OCI-LY1 (cell line): Measurements from ENCODE around the gene GALNT9.

Experiments
- H2AFZ ChIP-seq: fragments of 200-600 bp; sonication (generic), shearing (Covaris generic); 2 replicates; pipeline ENCODE4 v1.6.0; 2014; ENCODE audit warnings: antibody characterized with exemption, mild to moderate bottlenecking, low read length
- H3F3A ChIP-seq: fragments of 200-600 bp; sonication (generic), shearing (Covaris generic); 2 replicates; pipeline ENCODE4 v1.6.0; 2014; ENCODE audit warnings: mild to moderate bottlenecking, antibody characterized with exemption, low read length, moderate library complexity; ENCODE audit not compliant: insufficient read depth
- H3K27ac ChIP-seq: fragments of 200-600 bp; sonication (generic); 2 replicates; pipeline ENCODE4 v1.5.1; 2014; ENCODE audit warnings: low read length, mixed run types, mild to moderate bottlenecking, low read depth; ENCODE audit not compliant: poor library complexity, severe bottlenecking
- H3K27me3 ChIP-seq: fragments of 200-600 bp; sonication (generic); 2 replicates; pipeline ENCODE4 v1.6.0; 2014; ENCODE audit warnings: antibody characterized with exemption, mild to moderate bottlenecking, low read length, moderate library complexity; ENCODE audit not compliant: insufficient read depth
- H3K36me3 ChIP-seq: fragments of 200-600 bp; sonication (generic); 2 replicates; pipeline ENCODE4 v1.6.1; 2014; ENCODE audit warnings: mild to moderate bottlenecking, antibody characterized with exemption, low read length, moderate library complexity, mixed read lengths; ENCODE audit not compliant: insufficient read depth
- H3K4me1 ChIP-seq: fragments of 200-600 bp; sonication (generic); 2 replicates; pipeline ENCODE4 v1.5.1; 2014; ENCODE audit warnings: mild to moderate bottlenecking, low read length, moderate library complexity; ENCODE audit not compliant: insufficient read depth, severe bottlenecking
- H3K4me2 ChIP-seq: fragments of 200-600 bp; sonication (generic), shearing (Covaris generic); 2 replicates; pipeline ENCODE4 v1.6.1; 2014; ENCODE audit warnings: low read length
- H3K4me3 ChIP-seq: fragments of 200-600 bp; sonication (generic); 2 replicates; pipeline ENCODE4 v1.5.1; 2014; ENCODE audit warnings: low read length, low read depth, mild to moderate bottlenecking, mixed read lengths; ENCODE audit not compliant: poor library complexity, severe bottlenecking
- H3K79me2 ChIP-seq: fragments of 200-600 bp; shearing (Covaris generic); 2 replicates; pipeline ENCODE4 v1.6.1; 2016; ENCODE audit warnings: mixed run types, low read length, mixed read lengths; ENCODE audit not compliant: insufficient read depth
- H3K9ac ChIP-seq: fragments of 200-600 bp; sonication (generic), shearing (Covaris generic); 2 replicates; pipeline ENCODE4 v1.6.1; 2014; ENCODE audit warnings: mild to moderate bottlenecking, low read length, mixed read lengths
- H3K9me2 ChIP-seq: fragments of 200-600 bp; sonication (generic), shearing (Covaris generic); 2 replicates; pipeline ENCODE4 v1.6.1; 2014; ENCODE audit warnings: low read depth, mild to moderate bottlenecking, low read length, mixed read lengths
- H3K9me3 ChIP-seq: fragments of 200-600 bp; shearing (Covaris generic); 2 replicates; pipeline ENCODE4 v1.6.1; 2014; ENCODE audit warnings: low read length, mixed read lengths
- H4K20me1 ChIP-seq: fragments of 200-600 bp; sonication (generic), shearing (Covaris generic); 2 replicates; pipeline ENCODE4 v1.6.0; 2016; ENCODE audit warnings: mild to moderate bottlenecking, low read length; ENCODE audit not compliant: insufficient read depth
- EZH2 ChIP-seq: fragments of 200-600 bp; sonication (generic), shearing (Covaris generic); IDR thresholded peaks from 2 replicates; pipeline ENCODE4 v1.8.0; 2017; ENCODE audit warnings: borderline replicate concordance, mixed run types, mild to moderate bottlenecking, antibody characterized with exemption, low read length, moderate library complexity, mixed read lengths
- TF ChIP-seq, protein P1 (sequence below): fragments of 200-600 bp; sonication (generic), shearing (Covaris generic); IDR thresholded peaks from 2 replicates; pipeline ENCODE4 v1.5.1; 2017; ENCODE audit warnings: mild to moderate bottlenecking, antibody characterized with exemption, low read length, moderate library complexity, mixed read lengths

The GALNT9 gene

DNA sequence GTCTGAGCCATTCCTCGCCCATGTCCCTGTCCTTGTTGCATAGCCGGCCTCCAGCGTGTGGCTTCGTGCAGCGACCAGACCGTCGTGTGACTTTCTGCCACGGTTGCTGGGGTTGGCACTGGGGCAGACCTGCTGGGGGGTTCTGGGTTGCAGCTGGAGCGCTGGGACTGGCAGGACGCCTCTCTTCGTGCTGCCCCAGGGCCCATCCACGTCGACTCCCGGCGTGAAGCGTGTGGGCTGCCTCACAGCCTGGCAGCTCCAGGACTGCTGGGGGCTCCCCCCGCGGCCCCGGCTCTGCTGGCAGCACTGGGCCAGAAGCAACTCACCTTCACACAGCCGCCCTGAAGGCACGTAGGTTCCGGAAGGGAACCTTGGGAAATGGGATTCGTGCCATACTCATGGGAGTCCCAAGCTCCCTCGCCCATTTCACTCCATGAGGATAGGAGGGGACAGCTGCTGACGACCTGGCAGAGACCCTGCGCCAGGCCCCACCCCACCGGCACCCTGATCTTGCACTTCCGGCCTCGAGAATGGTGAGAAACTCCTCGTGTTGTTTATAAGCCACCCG, 51.9 kb downstream of the GALNT9 start:
- no peak overlapping the region for H2AFZ ChIP-seq
- no peaks in the 10 kb centered on the region for H3K79me2 ChIP-seq
- H3K36me3 ChIP-seq, result no peaks in the 10 kb centered on the region
- no peaks in the 10 kb centered on the region for H3K9me2 ChIP-seq
- H3K4me3 ChIP-seq, result no peak overlapping the region
- TF ChIP-seq EZH2, result no peak
- TF ChIP-seq, protein P1, sequence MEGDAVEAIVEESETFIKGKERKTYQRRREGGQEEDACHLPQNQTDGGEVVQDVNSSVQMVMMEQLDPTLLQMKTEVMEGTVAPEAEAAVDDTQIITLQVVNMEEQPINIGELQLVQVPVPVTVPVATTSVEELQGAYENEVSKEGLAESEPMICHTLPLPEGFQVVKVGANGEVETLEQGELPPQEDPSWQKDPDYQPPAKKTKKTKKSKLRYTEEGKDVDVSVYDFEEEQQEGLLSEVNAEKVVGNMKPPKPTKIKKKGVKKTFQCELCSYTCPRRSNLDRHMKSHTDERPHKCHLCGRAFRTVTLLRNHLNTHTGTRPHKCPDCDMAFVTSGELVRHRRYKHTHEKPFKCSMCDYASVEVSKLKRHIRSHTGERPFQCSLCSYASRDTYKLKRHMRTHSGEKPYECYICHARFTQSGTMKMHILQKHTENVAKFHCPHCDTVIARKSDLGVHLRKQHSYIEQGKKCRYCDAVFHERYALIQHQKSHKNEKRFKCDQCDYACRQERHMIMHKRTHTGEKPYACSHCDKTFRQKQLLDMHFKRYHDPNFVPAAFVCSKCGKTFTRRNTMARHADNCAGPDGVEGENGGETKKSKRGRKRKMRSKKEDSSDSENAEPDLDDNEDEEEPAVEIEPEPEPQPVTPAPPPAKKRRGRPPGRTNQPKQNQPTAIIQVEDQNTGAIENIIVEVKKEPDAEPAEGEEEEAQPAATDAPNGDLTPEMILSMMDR, result no peak
- H3F3A ChIP-seq, result no peaks in the 10 kb centered on the region
- H3K27ac ChIP-seq, result no peak overlapping the region
- H3K4me1 ChIP-seq, result no peaks in the 10 kb centered on the region
- no peaks in the 10 kb centered on the region for H3K27me3 ChIP-seq
- H3K9me3 ChIP-seq, result no peaks in the 10 kb centered on the region
- no peak overlapping the region for H3K4me2 ChIP-seq
- H4K20me1 ChIP-seq, result no peaks in the 10 kb centered on the region
- no peak overlapping the region for H3K9ac ChIP-seq

DNA sequence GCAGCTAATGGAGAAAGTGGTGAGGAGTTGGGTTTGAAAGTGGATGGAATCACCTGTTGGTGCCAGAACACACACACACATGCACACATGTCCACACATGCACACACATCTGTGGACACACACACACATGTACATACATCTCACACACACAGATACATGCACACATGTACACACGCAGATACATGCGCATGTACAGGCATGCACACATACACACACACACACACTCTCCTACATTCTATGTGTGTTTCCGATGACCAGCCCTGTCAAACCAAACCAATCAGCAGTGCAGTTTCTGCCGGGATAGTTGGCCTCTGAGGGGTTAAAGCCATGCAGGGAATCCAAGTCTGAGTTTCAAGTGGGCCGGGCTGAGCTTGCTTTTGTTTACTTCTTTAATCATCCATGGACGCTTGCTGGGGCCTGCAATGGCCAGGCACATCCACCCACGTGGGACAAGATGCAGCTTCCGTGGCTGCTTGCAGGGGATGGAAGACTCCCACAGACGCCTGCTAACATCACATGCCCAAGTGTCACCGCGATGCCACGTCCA, 52.5 kb downstream of the GALNT9 start:
- Histone ChIP-seq H3K4me1 (no peaks in the 10 kb centered on the region), H3K79me2 (no peaks in the 10 kb centered on the region), H3K9ac (no peak overlapping the region), H2AFZ (no peak overlapping the region), H4K20me1 (no peaks in the 10 kb centered on the region), H3F3A (no peaks in the 10 kb centered on the region), H3K4me2 (no peak overlapping the region), H3K4me3 (no peak overlapping the region), H3K36me3 (no peaks in the 10 kb centered on the region), H3K9me2 (no peaks in the 10 kb centered on the region), H3K27ac (no peak overlapping the region), H3K9me3 (no peaks in the 10 kb centered on the region), H3K27me3 (no peaks in the 10 kb centered on the region)
- no peak for TF ChIP-seq EZH2
- TF ChIP-seq, protein P1, result no peak

DNA sequence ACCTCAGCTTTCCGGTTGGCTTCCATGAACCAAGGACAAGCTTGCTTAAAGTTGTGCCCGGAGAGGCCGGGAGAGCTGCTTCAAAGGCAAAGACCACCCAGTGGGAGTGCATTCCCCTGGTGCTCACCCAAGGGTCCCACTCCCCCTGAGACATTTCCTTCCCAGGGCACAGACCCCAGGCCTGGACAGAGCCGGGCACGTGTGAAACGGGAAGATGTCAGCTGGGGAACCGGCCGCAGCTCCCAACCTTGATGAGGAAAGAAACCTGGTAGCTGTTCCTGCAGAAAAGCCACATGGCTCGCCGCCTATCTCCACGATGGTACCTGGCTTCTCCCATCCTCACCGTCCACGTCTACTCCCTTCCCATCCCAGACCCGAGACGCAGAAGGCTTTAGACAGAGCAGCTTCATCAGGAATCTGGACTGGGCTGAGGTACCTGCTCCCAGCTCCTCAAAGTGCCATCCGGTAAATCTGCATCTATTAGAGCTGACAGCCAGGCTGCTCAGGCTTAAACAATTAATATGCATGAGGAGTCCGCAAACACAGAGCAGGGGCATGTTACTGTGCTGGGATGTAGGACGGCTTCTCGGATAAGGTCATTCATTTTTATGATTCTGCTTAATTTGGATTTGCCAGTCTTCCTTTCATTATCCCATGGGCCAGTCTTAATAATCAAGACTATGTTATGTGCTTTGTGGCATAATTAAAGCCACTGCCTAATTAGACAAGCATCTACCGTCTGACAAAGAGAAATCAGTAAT, 53.1 kb downstream of the GALNT9 start:
- H2AFZ ChIP-seq, result no peak overlapping the region
- H3K27me3 ChIP-seq, result no peaks in the 10 kb centered on the region
- no peaks in the 10 kb centered on the region for H3K9me2 ChIP-seq
- no peaks in the 10 kb centered on the region for H3F3A ChIP-seq
- no peaks in the 10 kb centered on the region for H3K79me2 ChIP-seq
- H3K9me3 ChIP-seq, result no peaks in the 10 kb centered on the region
- TF ChIP-seq EZH2, result no peak
- TF ChIP-seq, protein P1, result no peak
- no peak overlapping the region for H3K4me2 ChIP-seq
- H3K9ac ChIP-seq, result no peak overlapping the region
- no peaks in the 10 kb centered on the region for H3K4me1 ChIP-seq
- H4K20me1 ChIP-seq, result no peaks in the 10 kb centered on the region
- no peak overlapping the region for H3K27ac ChIP-seq
- no peak overlapping the region for H3K4me3 ChIP-seq
- H3K36me3 ChIP-seq, result no peaks in the 10 kb centered on the region
